ENCODE results near the gene PACRGL.

The PACRGL gene

GRCh38 chr4:20698382-20698781 lies 1.9 kb upstream of the PACRGL start:
- POLR2A ChIA-PET: no interaction called here
- CTCF ChIA-PET: no interaction called here
- no peak for DNase-seq (ENCODE audit: extremely low spot score)
- TF ChIP-seq CTBP1 (IDR thresholded peaks at IDR 0.05; ENCODE audit: borderline replicate concordance) (no peak), HDGF (IDR thresholded peaks at IDR 0.05; ENCODE audit: borderline replicate concordance) (no peak), SUZ12 (IDR thresholded peaks at IDR 0.05) (no peak), ZNF384 (IDR thresholded peaks at IDR 0.05) (no peak), NFRKB (IDR thresholded peaks at IDR 0.05) (no peak), FOXA1 (IDR thresholded peaks at IDR 0.05) (no peak), TARDBP (IDR thresholded peaks at IDR 0.05) (no peak), LEF1 (IDR thresholded peaks at IDR 0.05; ENCODE audit: borderline replicate concordance) (no peak), ELF4 (IDR thresholded peaks at IDR 0.05) (no peak), ARNT (IDR thresholded peaks at IDR 0.05) (no peak), FOXM1 (IDR thresholded peaks at IDR 0.05; ENCODE audit: borderline replicate concordance) (no peak), FOXK2 (IDR thresholded peaks at IDR 0.05) (no peak), L3MBTL2 (conservative IDR thresholded peaks at IDR 0.05) (no peak), SP1 (IDR thresholded peaks at IDR 0.05) (no peak), BHLHE40 (IDR thresholded peaks at IDR 0.05; ENCODE audit: borderline replicate concordance) (no peak)
- TF ChIP-seq, protein P1, sequence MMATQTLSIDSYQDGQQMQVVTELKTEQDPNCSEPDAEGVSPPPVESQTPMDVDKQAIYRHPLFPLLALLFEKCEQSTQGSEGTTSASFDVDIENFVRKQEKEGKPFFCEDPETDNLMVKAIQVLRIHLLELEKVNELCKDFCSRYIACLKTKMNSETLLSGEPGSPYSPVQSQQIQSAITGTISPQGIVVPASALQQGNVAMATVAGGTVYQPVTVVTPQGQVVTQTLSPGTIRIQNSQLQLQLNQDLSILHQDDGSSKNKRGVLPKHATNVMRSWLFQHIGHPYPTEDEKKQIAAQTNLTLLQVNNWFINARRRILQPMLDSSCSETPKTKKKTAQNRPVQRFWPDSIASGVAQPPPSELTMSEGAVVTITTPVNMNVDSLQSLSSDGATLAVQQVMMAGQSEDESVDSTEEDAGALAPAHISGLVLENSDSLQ (IDR thresholded peaks at IDR 0.05): no peak

DNA sequence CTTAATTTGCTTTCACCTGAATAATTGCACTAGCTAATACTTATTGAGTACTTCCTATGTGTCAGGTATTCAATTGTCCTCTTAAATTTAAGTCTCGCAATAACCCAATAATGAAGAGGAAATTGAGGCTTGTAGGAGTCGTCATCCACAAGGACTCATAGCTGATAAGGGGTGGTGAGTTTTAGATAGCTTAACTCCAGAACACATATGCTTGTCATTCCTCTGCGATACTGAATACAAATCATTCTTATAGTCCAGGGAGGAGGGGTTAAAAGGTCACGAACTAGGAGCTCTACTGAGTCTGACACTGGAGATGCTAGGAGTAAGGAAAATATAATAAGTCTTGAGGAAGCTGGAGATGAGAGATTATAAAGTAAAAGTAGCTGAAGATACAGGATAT lies 1.4 kb upstream of the PACRGL start:
- POLR2A ChIA-PET: no interaction called here
- no peak for TF ChIP-seq FOXK2 (IDR thresholded peaks at IDR 0.05)
- TF ChIP-seq BHLHE40 (IDR thresholded peaks at IDR 0.05; ENCODE audit: borderline replicate concordance): no peak
- no peak for TF ChIP-seq FOXM1 (IDR thresholded peaks at IDR 0.05; ENCODE audit: borderline replicate concordance)
- TF ChIP-seq L3MBTL2 (conservative IDR thresholded peaks at IDR 0.05): no peak
- TF ChIP-seq, protein P1 (IDR thresholded peaks at IDR 0.05): no peak
- TF ChIP-seq ARNT (IDR thresholded peaks at IDR 0.05): no peak
- no peak for TF ChIP-seq SUZ12 (IDR thresholded peaks at IDR 0.05)
- TF ChIP-seq HDGF (IDR thresholded peaks at IDR 0.05; ENCODE audit: borderline replicate concordance): no peak
- TF ChIP-seq ZNF384 (IDR thresholded peaks at IDR 0.05): no peak
- no peak for TF ChIP-seq SP1 (IDR thresholded peaks at IDR 0.05)
- TF ChIP-seq ELF4 (IDR thresholded peaks at IDR 0.05): no peak
- no peak for TF ChIP-seq FOXA1 (IDR thresholded peaks at IDR 0.05)
- TF ChIP-seq NFRKB (IDR thresholded peaks at IDR 0.05): no peak
- TF ChIP-seq CTBP1 (IDR thresholded peaks at IDR 0.05; ENCODE audit: borderline replicate concordance): no peak
- TF ChIP-seq LEF1 (IDR thresholded peaks at IDR 0.05; ENCODE audit: borderline replicate concordance): no peak
- no peak for TF ChIP-seq TARDBP (IDR thresholded peaks at IDR 0.05)
- CTCF ChIA-PET: no interaction called here
- no peak for DNase-seq (ENCODE audit: extremely low spot score)

DNA sequence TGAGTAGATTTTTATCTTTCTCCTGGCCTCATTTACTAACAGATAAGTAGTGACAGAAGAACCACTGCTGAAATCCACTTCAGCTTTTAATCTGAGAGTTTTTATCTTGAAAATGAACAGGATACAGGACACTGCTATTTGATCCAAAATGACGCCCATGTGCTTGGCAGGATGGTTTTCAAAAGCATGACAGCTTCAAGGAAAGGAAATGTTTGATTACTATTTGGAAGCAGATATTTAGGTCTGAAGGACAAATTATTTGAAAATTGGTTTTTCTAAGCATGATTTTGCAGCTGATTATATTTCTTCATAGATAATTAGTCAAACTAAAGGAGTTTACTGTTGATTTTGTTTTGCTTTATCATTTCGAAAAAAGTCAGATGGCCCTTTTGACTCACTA lies 11.1 kb downstream of the PACRGL start:
- ChIA-PET POLR2A (no interaction called here), CTCF (no interaction called here)
- TF ChIP-seq LEF1 (IDR thresholded peaks at IDR 0.05; ENCODE audit: borderline replicate concordance) (no peak), ARNT (IDR thresholded peaks at IDR 0.05) (no peak), TARDBP (IDR thresholded peaks at IDR 0.05) (no peak), FOXK2 (IDR thresholded peaks at IDR 0.05) (no peak), BHLHE40 (IDR thresholded peaks at IDR 0.05; ENCODE audit: borderline replicate concordance) (no peak), L3MBTL2 (conservative IDR thresholded peaks at IDR 0.05) (no peak), NFRKB (IDR thresholded peaks at IDR 0.05) (no peak), CTBP1 (IDR thresholded peaks at IDR 0.05; ENCODE audit: borderline replicate concordance) (no peak), ELF4 (IDR thresholded peaks at IDR 0.05) (no peak), FOXA1 (IDR thresholded peaks at IDR 0.05) (no peak), SP1 (IDR thresholded peaks at IDR 0.05) (no peak), ZNF384 (IDR thresholded peaks at IDR 0.05) (no peak), SUZ12 (IDR thresholded peaks at IDR 0.05) (no peak), FOXM1 (IDR thresholded peaks at IDR 0.05; ENCODE audit: borderline replicate concordance) (no peak)
- TF ChIP-seq, protein P1 (IDR thresholded peaks at IDR 0.05): no peak
- DNase-seq (ENCODE audit: extremely low spot score): no peak

DNA sequence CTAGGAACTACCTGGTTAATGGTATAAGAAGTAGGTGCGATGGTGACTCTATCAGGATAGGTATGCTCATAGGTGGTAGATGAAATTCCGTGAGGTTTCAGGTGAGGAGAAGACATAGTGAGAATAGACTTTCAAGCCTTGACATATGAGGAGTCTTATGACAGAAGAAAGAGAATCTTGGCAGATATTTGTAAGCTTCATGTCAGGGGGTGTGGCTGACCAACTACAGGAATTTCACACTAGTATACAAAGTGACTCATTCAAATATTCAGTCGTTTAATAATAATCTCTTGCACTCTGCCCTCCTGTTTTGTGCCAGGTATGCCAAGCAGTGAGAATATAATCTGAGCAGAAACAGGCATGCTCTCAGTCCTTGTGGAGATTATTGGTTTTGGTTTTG lies 22.8 kb downstream of the PACRGL start:
- no peak for DNase-seq (ENCODE audit: extremely low spot score)
- TF ChIP-seq, protein P1 (IDR thresholded peaks at IDR 0.05): no peak
- no peak for TF ChIP-seq FOXK2 (IDR thresholded peaks at IDR 0.05)
- TF ChIP-seq FOXM1 (IDR thresholded peaks at IDR 0.05; ENCODE audit: borderline replicate concordance): no peak
- no peak for TF ChIP-seq ZNF384 (IDR thresholded peaks at IDR 0.05)
- no peak for TF ChIP-seq FOXA1 (IDR thresholded peaks at IDR 0.05)
- TF ChIP-seq SP1 (IDR thresholded peaks at IDR 0.05): no peak
- TF ChIP-seq SUZ12 (IDR thresholded peaks at IDR 0.05): no peak
- TF ChIP-seq TARDBP (IDR thresholded peaks at IDR 0.05): no peak
- no peak for TF ChIP-seq ELF4 (IDR thresholded peaks at IDR 0.05)
- no peak for TF ChIP-seq ARNT (IDR thresholded peaks at IDR 0.05)
- no peak for TF ChIP-seq LEF1 (IDR thresholded peaks at IDR 0.05; ENCODE audit: borderline replicate concordance)
- TF ChIP-seq L3MBTL2 (conservative IDR thresholded peaks at IDR 0.05): no peak
- TF ChIP-seq HDGF (IDR thresholded peaks at IDR 0.05; ENCODE audit: borderline replicate concordance): no peak
- no peak for TF ChIP-seq CTBP1 (IDR thresholded peaks at IDR 0.05; ENCODE audit: borderline replicate concordance)
- TF ChIP-seq BHLHE40 (IDR thresholded peaks at IDR 0.05; ENCODE audit: borderline replicate concordance): no peak
- no peak for TF ChIP-seq NFRKB (IDR thresholded peaks at IDR 0.05)
- ChIA-PET CTCF (no interaction called here), POLR2A (no interaction called here)

DNA sequence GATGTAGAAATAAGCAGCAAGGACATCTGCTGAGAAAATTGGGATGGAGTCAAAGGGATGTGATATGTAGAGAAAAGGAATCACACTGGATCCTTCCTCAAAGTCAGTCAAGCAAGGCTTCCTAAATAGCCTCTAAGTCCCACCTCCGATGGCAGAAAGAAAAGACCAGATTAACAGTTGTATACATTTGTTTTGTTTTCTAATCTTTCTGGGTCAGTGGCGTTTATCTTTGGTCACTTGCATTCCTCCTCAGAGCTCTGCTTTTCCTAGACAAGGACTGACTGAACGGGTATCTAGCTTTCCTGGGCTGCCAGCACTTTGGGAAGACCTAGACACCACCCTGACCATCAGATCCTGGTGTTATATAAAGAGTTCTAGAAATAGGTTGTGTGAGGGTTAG lies 23.2 kb downstream of the PACRGL start:
- DNase-seq (ENCODE audit: extremely low spot score): no peak
- ChIA-PET CTCF (no interaction called here), POLR2A (no interaction called here)
- TF ChIP-seq L3MBTL2 (conservative IDR thresholded peaks at IDR 0.05) (no peak), LEF1 (IDR thresholded peaks at IDR 0.05; ENCODE audit: borderline replicate concordance) (no peak), TARDBP (IDR thresholded peaks at IDR 0.05) (no peak), ELF4 (IDR thresholded peaks at IDR 0.05) (no peak), SUZ12 (IDR thresholded peaks at IDR 0.05) (no peak), BHLHE40 (IDR thresholded peaks at IDR 0.05; ENCODE audit: borderline replicate concordance) (no peak), CTBP1 (IDR thresholded peaks at IDR 0.05; ENCODE audit: borderline replicate concordance) (no peak), FOXM1 (IDR thresholded peaks at IDR 0.05; ENCODE audit: borderline replicate concordance) (no peak), HDGF (IDR thresholded peaks at IDR 0.05; ENCODE audit: borderline replicate concordance) (no peak)
- TF ChIP-seq, protein P1 (IDR thresholded peaks at IDR 0.05): no peak

Data from HEK293T (cell line).